HG02943 (cell line): ENCODE measurements around the gene SKAP1.

Experiments used
- ATAC-seq: cut with Tn5 transposase; IDR thresholded peaks from one replicate; pipeline ENCODE4 v1.9.1; 2021; ENCODE audit warnings: mild to moderate bottlenecking, low read depth, moderate library complexity; ENCODE audit not compliant: unreplicated experiment

Gene SKAP1

GRCh38 chr17:48100160-48100559, 329.9 kb downstream of the SKAP1 start:
- ATAC-seq, result no peak

- no peak for ATAC-seq
These were observed 334.4 kb downstream of the SKAP1 start for GRCh38 chr17:48095611-48096010.

GRCh38 chr17:48093341-48094045, 336.5 kb downstream of the SKAP1 start:
- no peak for ATAC-seq

GRCh38 chr17:48084932-48085331, 345.1 kb downstream of the SKAP1 start:
- ATAC-seq, result no peak
